Measurements from ENCODE around the gene KIAA1671.

DNA sequence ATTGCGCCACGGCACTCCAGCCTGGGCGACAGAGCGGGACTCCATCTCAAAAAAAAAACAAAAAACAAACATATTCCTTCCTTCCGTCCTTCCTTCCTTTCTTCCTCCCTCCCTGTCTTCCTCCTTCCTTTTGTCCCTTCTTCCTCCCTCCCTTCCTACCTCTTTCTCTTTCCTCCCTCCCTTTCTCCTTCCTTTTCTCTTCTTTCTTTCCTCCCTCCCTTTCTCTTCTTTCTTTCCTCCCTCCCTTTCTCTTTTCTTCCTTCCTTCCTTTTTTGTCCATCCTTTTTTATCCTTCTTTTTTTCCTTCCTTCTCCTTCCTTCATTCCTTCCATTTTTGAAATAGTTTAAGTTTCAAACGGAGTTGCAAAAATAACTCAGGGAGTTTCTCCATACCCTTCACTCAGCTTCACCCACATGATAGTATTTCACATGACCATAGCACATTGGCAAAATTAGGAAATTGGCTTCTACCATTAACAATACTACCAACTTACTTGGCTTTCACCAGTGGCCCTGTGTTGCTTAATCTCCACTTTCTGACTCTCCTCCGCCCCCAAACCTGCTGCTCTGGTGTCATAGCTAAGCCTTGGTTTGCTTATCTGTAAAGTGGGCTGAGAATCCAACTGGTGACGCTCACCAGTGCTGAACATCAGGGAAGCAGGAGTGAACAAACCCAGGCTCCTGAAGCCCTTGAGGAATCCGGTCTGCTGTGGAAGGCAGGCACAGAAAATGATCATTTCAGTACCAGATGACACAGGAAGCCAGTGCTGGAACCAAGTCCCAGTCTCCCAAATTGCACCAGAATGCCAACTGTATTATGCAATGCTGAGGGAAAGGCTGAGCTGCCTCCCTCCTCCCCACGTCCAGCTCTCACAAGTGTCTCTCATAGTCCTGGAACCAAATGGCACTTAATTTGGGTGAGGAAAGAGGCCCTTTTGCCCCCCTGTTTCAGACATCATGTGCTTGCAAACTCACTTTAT is 229.9 kb downstream of the KIAA1671 start:
- TF ChIP-seq, protein P1, sequence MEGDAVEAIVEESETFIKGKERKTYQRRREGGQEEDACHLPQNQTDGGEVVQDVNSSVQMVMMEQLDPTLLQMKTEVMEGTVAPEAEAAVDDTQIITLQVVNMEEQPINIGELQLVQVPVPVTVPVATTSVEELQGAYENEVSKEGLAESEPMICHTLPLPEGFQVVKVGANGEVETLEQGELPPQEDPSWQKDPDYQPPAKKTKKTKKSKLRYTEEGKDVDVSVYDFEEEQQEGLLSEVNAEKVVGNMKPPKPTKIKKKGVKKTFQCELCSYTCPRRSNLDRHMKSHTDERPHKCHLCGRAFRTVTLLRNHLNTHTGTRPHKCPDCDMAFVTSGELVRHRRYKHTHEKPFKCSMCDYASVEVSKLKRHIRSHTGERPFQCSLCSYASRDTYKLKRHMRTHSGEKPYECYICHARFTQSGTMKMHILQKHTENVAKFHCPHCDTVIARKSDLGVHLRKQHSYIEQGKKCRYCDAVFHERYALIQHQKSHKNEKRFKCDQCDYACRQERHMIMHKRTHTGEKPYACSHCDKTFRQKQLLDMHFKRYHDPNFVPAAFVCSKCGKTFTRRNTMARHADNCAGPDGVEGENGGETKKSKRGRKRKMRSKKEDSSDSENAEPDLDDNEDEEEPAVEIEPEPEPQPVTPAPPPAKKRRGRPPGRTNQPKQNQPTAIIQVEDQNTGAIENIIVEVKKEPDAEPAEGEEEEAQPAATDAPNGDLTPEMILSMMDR (conservative IDR thresholded peaks at IDR 0.05; ENCODE audit: low read length) = no peak
- TF ChIP-seq EZH2phosphoT487 (IDR thresholded peaks at IDR 0.05; ENCODE audit: borderline replicate concordance) = no peak

All from Loucy (cell line).